ENCODE results near the gene SCAPER. TPM values are rescaled to one million over a fixed set of nuclear protein-coding genes. Genes with fewer than 3 reads are reported as not detected.

The SCAPER gene
- total RNA-seq, 2 experiments from 2014 or later = 31.4 to 32.7 TPM

- Mint-ChIP-seq H3K4me3 (no peak overlapping the region), H3K27me3 (peaks cover 10% of the 10 kb centered on the region), H3K36me3 (ENCODE audit: low read depth) (no peaks in the 10 kb centered on the region), H3K4me1 (ENCODE audit: low read depth) (no peaks in the 10 kb centered on the region), H3K27ac (no peak overlapping the region), H3K9me3 (no peaks in the 10 kb centered on the region)
- CTCF ChIA-PET = interaction anchor here (0.6 to 1.2 kb wide), 4 partner anchors 56 to 725 kb away, joined by 3 to 5 read pairs (median 4); no protein-coding TSS in a partner anchor
- DNase-seq (no peak), ATAC-seq (no peak)
- intact Hi-C loops (cut with micrococcal nuclease) = no loop called here
- TF ChIP-seq, protein P1, sequence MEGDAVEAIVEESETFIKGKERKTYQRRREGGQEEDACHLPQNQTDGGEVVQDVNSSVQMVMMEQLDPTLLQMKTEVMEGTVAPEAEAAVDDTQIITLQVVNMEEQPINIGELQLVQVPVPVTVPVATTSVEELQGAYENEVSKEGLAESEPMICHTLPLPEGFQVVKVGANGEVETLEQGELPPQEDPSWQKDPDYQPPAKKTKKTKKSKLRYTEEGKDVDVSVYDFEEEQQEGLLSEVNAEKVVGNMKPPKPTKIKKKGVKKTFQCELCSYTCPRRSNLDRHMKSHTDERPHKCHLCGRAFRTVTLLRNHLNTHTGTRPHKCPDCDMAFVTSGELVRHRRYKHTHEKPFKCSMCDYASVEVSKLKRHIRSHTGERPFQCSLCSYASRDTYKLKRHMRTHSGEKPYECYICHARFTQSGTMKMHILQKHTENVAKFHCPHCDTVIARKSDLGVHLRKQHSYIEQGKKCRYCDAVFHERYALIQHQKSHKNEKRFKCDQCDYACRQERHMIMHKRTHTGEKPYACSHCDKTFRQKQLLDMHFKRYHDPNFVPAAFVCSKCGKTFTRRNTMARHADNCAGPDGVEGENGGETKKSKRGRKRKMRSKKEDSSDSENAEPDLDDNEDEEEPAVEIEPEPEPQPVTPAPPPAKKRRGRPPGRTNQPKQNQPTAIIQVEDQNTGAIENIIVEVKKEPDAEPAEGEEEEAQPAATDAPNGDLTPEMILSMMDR (IDR thresholded peaks at IDR 0.05) = no peak
- POLR2A ChIA-PET = interaction anchor here (1.9 to 2.7 kb wide), 2 partner anchors 10 to 13 kb away, joined by 8 to 9 read pairs; no protein-coding TSS in a partner anchor
These were observed 11.2 kb upstream of the SCAPER start for GRCh38 chr15:76916369-76916768.

DNA sequence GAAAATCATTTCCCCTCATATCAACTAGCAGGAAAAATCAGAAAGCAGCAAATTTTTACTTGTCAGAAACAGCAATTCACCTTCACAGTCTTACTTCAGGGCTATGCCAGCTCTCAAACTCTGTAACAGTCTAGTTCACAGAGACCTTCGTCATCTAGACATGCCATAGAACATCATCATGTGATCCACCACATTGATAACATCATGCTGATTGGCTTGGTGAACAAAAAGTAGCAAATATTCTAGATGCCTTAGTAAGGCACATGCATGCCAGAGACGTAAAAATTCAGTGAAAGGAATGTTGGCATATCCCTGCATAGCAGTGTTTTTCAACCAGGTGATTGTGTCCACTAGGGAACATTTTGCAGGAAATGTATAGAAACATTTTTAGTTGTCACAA, 8.6 kb upstream of the SCAPER start:
- intact Hi-C loops (cut with micrococcal nuclease) = no loop called here
- DNase-seq (no peak), ATAC-seq (no peak)
- H3K36me3 Mint-ChIP-seq (ENCODE audit: low read depth) = no peaks in the 10 kb centered on the region
- H3K4me3 Mint-ChIP-seq = no peak overlapping the region
- TF ChIP-seq, protein P1 (IDR thresholded peaks at IDR 0.05) = no peak
- ChIA-PET CTCF (interaction anchor here (0.7 kb wide), 1 partner anchor 188 kb away, joined by 4 read pairs; no protein-coding TSS in a partner anchor), POLR2A (no interaction called here)
- H3K9me3 Mint-ChIP-seq = no peaks in the 10 kb centered on the region
- no peaks in the 10 kb centered on the region for H3K4me1 Mint-ChIP-seq (ENCODE audit: low read depth)
- no peak overlapping the region for H3K27ac Mint-ChIP-seq
- H3K27me3 Mint-ChIP-seq = peaks cover 4% of the 10 kb centered on the region

DNA sequence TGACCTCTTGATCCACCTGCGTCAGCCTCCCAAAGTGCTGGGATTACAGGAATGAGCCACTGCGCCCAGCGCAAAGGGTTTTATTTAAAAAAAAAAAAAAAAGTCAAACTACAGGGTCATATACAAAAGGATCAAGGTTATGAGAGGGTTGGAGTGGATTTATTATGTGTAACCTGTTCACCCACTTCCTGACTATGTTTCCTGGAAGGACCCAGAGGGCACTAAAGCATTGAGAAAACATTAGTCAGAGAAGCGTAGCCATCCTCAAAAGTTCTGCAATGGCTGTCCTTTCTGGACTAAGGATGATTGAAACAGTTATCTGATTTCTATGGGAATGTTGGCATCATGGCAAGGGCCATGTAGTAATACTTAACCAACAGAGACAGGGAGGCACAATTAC, 7.3 kb upstream of the SCAPER start:
- TF ChIP-seq, protein P1 (IDR thresholded peaks at IDR 0.05) = no peak
- H3K9me3 Mint-ChIP-seq = no peaks in the 10 kb centered on the region
- H3K36me3 Mint-ChIP-seq (ENCODE audit: low read depth) = no peaks in the 10 kb centered on the region
- ChIA-PET POLR2A (no interaction called here), CTCF (no interaction called here)
- no peak for DNase-seq
- no peak overlapping the region for H3K27ac Mint-ChIP-seq
- H3K27me3 Mint-ChIP-seq = peaks cover 3% of the 10 kb centered on the region
- intact Hi-C loops (cut with micrococcal nuclease) = no loop called here
- no peaks in the 10 kb centered on the region for H3K4me1 Mint-ChIP-seq (ENCODE audit: low read depth)
- no peak overlapping the region for H3K4me3 Mint-ChIP-seq
- no peak for ATAC-seq

DNA sequence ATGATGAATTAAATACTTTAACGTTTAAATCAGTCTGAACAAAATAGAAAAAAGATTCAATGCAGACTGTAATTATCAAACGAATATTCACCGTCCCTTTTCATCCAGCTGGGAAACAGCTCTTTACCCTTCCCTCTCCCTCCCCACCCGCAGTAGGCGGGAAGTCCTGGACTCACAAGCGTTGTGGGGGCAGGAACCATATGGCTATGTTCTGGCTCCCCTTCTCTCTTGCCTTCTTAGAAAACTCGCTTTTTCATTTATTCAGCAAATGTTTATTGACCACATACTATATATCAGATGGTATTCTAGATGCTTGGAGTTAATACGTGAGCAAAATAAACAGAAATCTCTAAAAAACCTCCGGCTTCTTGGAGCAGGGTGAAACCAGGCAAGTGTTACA, 715 bp upstream of the SCAPER start:
- ATAC-seq = no peak
- ChIA-PET CTCF (no interaction called here), POLR2A (interaction anchor here (0.7 to 1.3 kb wide), 9 partner anchors 10 to 1538 kb away, joined by 3 to 9 read pairs (median 4); no protein-coding TSS in a partner anchor)
- intact Hi-C loops (cut with micrococcal nuclease) = loop anchor here (10.0 kb wide), 1 partner anchor 109 kb away; no protein-coding TSS in a partner anchor
- peak overlapping the region; percentile 91 for H3K27ac Mint-ChIP-seq
- no peak for DNase-seq
- H3K9me3 Mint-ChIP-seq = no peaks in the 10 kb centered on the region
- TF ChIP-seq, protein P1 (IDR thresholded peaks at IDR 0.05) = no peak
- peaks cover 8% of the 10 kb centered on the region for H3K36me3 Mint-ChIP-seq (ENCODE audit: low read depth)
- H3K4me1 Mint-ChIP-seq (ENCODE audit: low read depth) = peaks cover 33% of the 10 kb centered on the region
- peak overlapping the region; percentile 91 for H3K4me3 Mint-ChIP-seq
- no peaks in the 10 kb centered on the region for H3K27me3 Mint-ChIP-seq

DNA sequence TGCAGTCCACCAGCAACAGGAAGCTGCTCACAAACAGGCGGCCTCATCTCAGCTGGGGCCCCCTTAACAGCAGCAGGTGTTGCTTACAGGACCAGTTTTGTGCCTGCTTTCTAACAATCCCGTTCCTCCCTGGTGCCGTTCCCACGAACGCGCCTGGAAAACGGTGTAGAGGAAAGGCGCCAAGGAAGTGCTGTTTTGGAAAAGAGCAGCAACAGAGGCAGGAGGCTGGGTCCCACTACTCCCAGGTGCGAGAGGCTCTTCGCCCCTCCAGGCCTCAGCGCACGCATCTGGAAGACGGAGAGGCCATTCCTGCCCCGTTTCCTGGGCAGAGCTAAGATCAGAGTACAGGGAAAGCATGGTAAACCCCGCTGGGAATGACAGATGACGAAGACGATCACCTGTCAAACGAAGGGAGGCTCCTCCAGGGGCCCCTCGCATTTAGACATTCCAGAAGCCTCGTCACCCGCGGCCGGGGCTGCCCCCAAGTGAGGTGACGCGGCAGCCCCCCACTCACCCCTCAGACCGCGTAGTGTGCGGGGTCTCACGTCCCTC, 603 bp downstream of the SCAPER start:
- ChIA-PET CTCF (interaction anchor here (0.7 to 1.2 kb wide), 4 partner anchors 23 to 69 kb away, joined by 3 to 4 read pairs (median 4); no protein-coding TSS in a partner anchor), POLR2A (interaction anchor here (0.9 to 1.2 kb wide), 2 partner anchors 20 to 26 kb away, joined by 3 to 4 read pairs; no protein-coding TSS in a partner anchor)
- Mint-ChIP-seq H3K36me3 (ENCODE audit: low read depth) (peaks cover 14% of the 10 kb centered on the region), H3K27me3 (no peaks in the 10 kb centered on the region), H3K4me1 (ENCODE audit: low read depth) (peaks cover 36% of the 10 kb centered on the region), H3K27ac (peak overlapping the region; percentile 91), H3K4me3 (peak overlapping the region; percentile 91), H3K9me3 (no peaks in the 10 kb centered on the region)
- TF ChIP-seq, protein P1 (IDR thresholded peaks at IDR 0.05) = no peak
- ATAC-seq (no peak), DNase-seq (peak; percentile 62)
- intact Hi-C loops (cut with micrococcal nuclease) = loop anchor here (10.0 kb wide), 1 partner anchor 110 kb away; no protein-coding TSS in a partner anchor
